K562 (cell line): ENCODE measurements around the gene A2ML1. TPM values are rescaled to one million over a fixed set of nuclear protein-coding genes. Genes with fewer than 3 reads are reported as not detected.

Experiments
- ATAC-seq: fragments of 200-7000 bp; cut with Tn5 transposase; 3 replicates; pipeline ENCODE4 v1.9.1; 2020; ENCODE audit warnings: moderate library complexity
- BruUV-seq: library from RNA; stranded (reverse); fragments of 400-500 nt; replicated peaks from 2 replicates; lab custom pipeline; 2021; lab: Mats Ljungman, UMichigan
- CTCF ChIA-PET: fragments of 300-600 bp; formaldehyde crosslinking; extraction: SDS; loops from one replicate; lab custom pipeline; 2021; ENCODE audit warnings: low intra/inter-chr PET ratio; lab: Yijun Ruan, JAX
- POLR2A ChIA-PET: fragments of 300-600, 350-650 bp; sonication (Branson Sonifier 250); formaldehyde crosslinking; extraction: SDS; loops from one replicate; lab custom pipeline; 2021; ENCODE audit warnings: antibody characterized with exemption, inconsistent platforms; lab: Yijun Ruan, JAX
- DNase-seq, 4 experiments: peaks; one replicate each; pipeline versions ENCODE4 v3.0.0 to v3.0.0-alpha.2; 2011 to 2018; ENCODE audit warnings: low spot score in 3 of 4, mixed read lengths in 3 of 4; ENCODE audit errors: extremely low read depth in 1 of 4
- FAIRE-seq: peaks from 2 replicates; lab custom pipeline; 2011; peaks lifted over from hg19 to GRCh38; lab: Jason Lieb, UNC
- H2AFZ ChIP-seq: 2 replicates; pipeline ENCODE4 v1.6.0; 2011; ENCODE audit warnings: low read depth, low read length, control low read depth, inconsistent platforms
- H3K27ac ChIP-seq: fragments of 200-600 bp; 3 replicates; pipeline ENCODE4 v1.8.0; 2011; ENCODE audit warnings: low read depth, mild to moderate bottlenecking, control low read depth, inconsistent platforms, low read length, moderate library complexity, mixed read lengths; ENCODE audit errors: extremely low read depth
- H3K27me3 ChIP-seq, 2 experiments: fragments of 300-600 bp in 1 of 2; 2 replicates in 1 of 2; 3 replicates in 1 of 2; pipeline versions ENCODE4 v1.6.0 to v1.8.0; 2011; ENCODE audit warnings: inconsistent platforms in 2 of 2, low read length in 2 of 2, mild to moderate bottlenecking in 1 of 2, mixed read lengths in 1 of 2, moderate library complexity in 1 of 2; ENCODE audit not compliant: control insufficient read depth in 2 of 2, insufficient read depth in 2 of 2
- H3K36me3 ChIP-seq: fragments of 300-600 bp; 3 replicates; pipeline ENCODE4 v1.8.0; 2011; ENCODE audit warnings: mild to moderate bottlenecking, low read length, inconsistent platforms; ENCODE audit not compliant: control insufficient read depth, insufficient read depth
- H3K4me1 ChIP-seq, 2 experiments: fragments of 200-600 bp in 1 of 2; replicated peaks in 1 of 2; 2 replicates in 1 of 2; 3 replicates in 1 of 2; pipeline versions ENCODE4 v1.5.1 to v1.8.0; 2011; ENCODE audit warnings: inconsistent platforms in 2 of 2, low read length in 2 of 2, mild to moderate bottlenecking in 1 of 2, mixed read lengths in 1 of 2, moderate library complexity in 1 of 2; ENCODE audit not compliant: control insufficient read depth in 2 of 2, insufficient read depth in 2 of 2
- H3K4me2 ChIP-seq: 2 replicates; pipeline ENCODE4 v1.6.1; 2011; ENCODE audit warnings: low read length, control low read depth, inconsistent platforms, mixed read lengths; ENCODE audit not compliant: insufficient read depth
- H3K4me3 ChIP-seq: fragments of 200-600 bp; sonication (generic), shearing (Covaris generic); 2 replicates; pipeline ENCODE4 v1.5.1; 2016; ENCODE audit warnings: control low read depth, inconsistent platforms
- H3K79me2 ChIP-seq: fragments of 200-600 bp; 3 replicates; pipeline ENCODE4 v1.8.0; 2011; ENCODE audit warnings: low read length, inconsistent platforms; ENCODE audit not compliant: control insufficient read depth, insufficient read depth
- H3K9ac ChIP-seq, 2 experiments: 2 replicates each; pipeline versions ENCODE4 v1.6.0 to v1.6.1; 2011; ENCODE audit warnings: low read depth in 2 of 2, low read length in 2 of 2, control low read depth in 1 of 2, inconsistent platforms in 1 of 2, mild to moderate bottlenecking in 1 of 2, mixed read lengths in 1 of 2; ENCODE audit not compliant: insufficient read depth in 1 of 2
- H3K9me1 ChIP-seq: one replicate; pipeline ENCODE4 v1.6.0; 2011; ENCODE audit warnings: inconsistent platforms, mild to moderate bottlenecking, low read length, moderate library complexity; ENCODE audit not compliant: control insufficient read depth, insufficient read depth
- H3K9me3 ChIP-seq: replicated peaks from 2 replicates; pipeline ENCODE4 v1.5.1; 2011; ENCODE audit warnings: low read depth, low read length, inconsistent platforms; ENCODE audit not compliant: control insufficient read depth, insufficient read depth
- H4K20me1 ChIP-seq: replicated peaks from 2 replicates; pipeline ENCODE4 v1.6.1; 2011; ENCODE audit warnings: low read length, inconsistent platforms, mixed read lengths; ENCODE audit not compliant: control insufficient read depth, insufficient read depth
- ARNT ChIP-seq, 2 experiments: fragments of 450-650 bp; IDR thresholded peaks; 2 replicates each; pipeline ENCODE4 v1.6.1; 2016; ENCODE audit warnings: mild to moderate bottlenecking in 1 of 2
- CBFA2T3 ChIP-seq: fragments of 450-650 bp; IDR thresholded peaks from 2 replicates; pipeline ENCODE4 v1.6.1; 2017
- DNMT1 ChIP-seq: fragments of 450-650 bp; IDR thresholded peaks from 2 replicates; pipeline ENCODE4 v1.6.1; 2016; ENCODE audit warnings: antibody characterized with exemption, mild to moderate bottlenecking
- EHMT2 ChIP-seq: fragments of 450-650 bp; IDR thresholded peaks from 2 replicates; pipeline ENCODE4 v1.6.1; 2018; ENCODE audit warnings: antibody characterized with exemption
- EP300 ChIP-seq: IDR thresholded peaks from 2 replicates; pipeline ENCODE4 v1.6.1; 2012; ENCODE audit warnings: low read length, improper control_type of control experiment
- FIP1L1 ChIP-seq: fragments of 200-400 bp; formaldehyde crosslinking; IDR thresholded peaks from 2 replicates; pipeline ENCODE4 v1.6.1; 2018; ENCODE audit warnings: mild to moderate bottlenecking, low read depth, low read length; ENCODE audit not compliant: poor library complexity, severe bottlenecking
- L3MBTL2 ChIP-seq: fragments of 450-650 bp; IDR thresholded peaks from 2 replicates; pipeline ENCODE4 v1.6.1; 2016; ENCODE audit warnings: mild to moderate bottlenecking, moderate library complexity
- LARP7 ChIP-seq: fragments of 450-650 bp; IDR thresholded peaks from 2 replicates; pipeline ENCODE4 v1.6.1; 2016
- NFIC ChIP-seq: fragments of 450-650 bp; IDR thresholded peaks from 2 replicates; pipeline ENCODE4 v1.6.1; 2017; ENCODE audit warnings: mild to moderate bottlenecking, inconsistent platforms
- ZBTB1 ChIP-seq: sonication (generic); formaldehyde crosslinking; IDR thresholded peaks from 2 replicates; pipeline ENCODE4 v1.8.1; 2023; ENCODE audit warnings: missing genetic modification reagents, low read depth, mild to moderate bottlenecking, borderline replicate concordance
- WGBS: fragments of 100-300 bp; shearing (Covaris generic); methylation state at CpG from one replicate; pipeline ENCODE4 v1.1.6; 2016; ENCODE audit warnings: low coverage, mixed read lengths; ENCODE audit not compliant: insufficient coverage; ENCODE audit errors: missing lambda C conversion rate; 5-methylcytosine and 5-hydroxymethylcytosine counted together
- in situ Hi-C: fragments of 300-500 bp; cut with MboI; formaldehyde crosslinking; loops from 4 replicates; pipeline ENCODE4 v1.15.0; 2018; ENCODE audit warnings: inconsistent platforms, mixed read lengths
- intact Hi-C: fragments of 100-400 bp; cut with micrococcal nuclease; formaldehyde crosslinking; loops from 2 replicates; pipeline ENCODE4 v1.14.2; 2022
- polyA plus RNA-seq, 8 experiments: library from polyadenylated mRNA; depleted of rRNA in 4 of 8; stranded (reverse) in 5 of 8; unstranded in 3 of 8; fragments of >200 nt; fragmentation: Nextera tagmentation in 2 of 8; fragmentation: Illumina TruSeq in 1 of 8; extraction: Ambion mirVana in 2 of 8; extraction: Trizol in 1 of 8; gene quantifications; 2 replicates each; pipeline versions ENCODE4 v1.2.1 to v1.2.3, GENCODE V29; 2011 to 2014; ENCODE audit warnings: inconsistent platforms in 1 of 8, missing spikeins in 1 of 8
- total RNA-seq, 7 experiments: library from RNA; depleted of rRNA in 6 of 7; stranded (reverse); fragments of >200 nt in 6 of 7; fragmentation: Illumina TruSeq in 2 of 7; extraction: Trizol in 2 of 7; gene quantifications; 2 replicates each; pipeline versions ENCODE4 v1.2.1 to v1.2.3, GENCODE V29; 2011 to 2021; ENCODE audit warnings: low replicate concordance in 1 of 7
- TF ChIP-seq, protein P1 (sequence below): fragments of 250-450 bp; sonication (Bioruptor Pico); IDR thresholded peaks from 2 replicates; pipeline ENCODE4 v1.4.0; 2020
- TF ChIP-seq, protein P2 (sequence below): IDR thresholded peaks from 2 replicates; pipeline ENCODE4 v1.6.1; 2016; ENCODE audit warnings: missing genetic modification characterization, missing compliant biosample characterization
- TF ChIP-seq, protein P3 (sequence below), 2 experiments: IDR thresholded peaks; 2 replicates each; pipeline ENCODE4 v1.6.1; 2011; ENCODE audit warnings: borderline replicate concordance in 1 of 2, control low read depth in 1 of 2, low read depth in 1 of 2, low read length in 1 of 2, mild to moderate bottlenecking in 1 of 2, mixed read lengths in 1 of 2, moderate library complexity in 1 of 2; ENCODE audit not compliant: insufficient read depth in 1 of 2, insufficient read length in 1 of 2, poor library complexity in 1 of 2, severe bottlenecking in 1 of 2; ENCODE audit errors: extremely low read depth in 1 of 2
- TF ChIP-seq, protein P4 (sequence below): fragments of 450-650 bp; IDR thresholded peaks from 2 replicates; pipeline ENCODE4 v1.6.1; 2017; ENCODE audit warnings: antibody characterized with exemption, mild to moderate bottlenecking

The A2ML1 gene
- total and polyA plus RNA-seq, 9 of the 15 experiments (the other 6 are each of a cell fraction or from before 2014, with no cell fraction given) = 0.04 to 0.47 (median 0.13) TPM

DNA sequence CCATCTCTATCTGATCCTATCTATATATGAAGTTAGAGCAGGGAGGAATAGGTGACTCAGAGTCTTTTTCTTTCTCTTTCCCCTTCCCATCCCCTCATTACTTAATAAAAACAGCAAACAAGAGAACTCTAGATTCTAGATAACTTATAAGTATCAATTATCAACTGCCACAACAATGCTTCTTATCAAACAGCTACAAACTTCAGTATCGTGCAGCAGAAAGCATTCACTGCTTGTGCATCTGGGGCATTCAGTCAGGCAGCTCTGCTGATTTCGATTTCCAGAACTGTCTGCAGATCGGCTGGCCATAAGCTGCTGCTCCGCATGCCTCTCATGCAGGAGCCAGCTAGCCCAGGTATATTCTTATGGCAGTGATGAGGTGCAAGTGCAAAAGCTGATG lies 19.4 kb downstream of the A2ML1 start (continued):
- TF ChIP-seq, protein P1, sequence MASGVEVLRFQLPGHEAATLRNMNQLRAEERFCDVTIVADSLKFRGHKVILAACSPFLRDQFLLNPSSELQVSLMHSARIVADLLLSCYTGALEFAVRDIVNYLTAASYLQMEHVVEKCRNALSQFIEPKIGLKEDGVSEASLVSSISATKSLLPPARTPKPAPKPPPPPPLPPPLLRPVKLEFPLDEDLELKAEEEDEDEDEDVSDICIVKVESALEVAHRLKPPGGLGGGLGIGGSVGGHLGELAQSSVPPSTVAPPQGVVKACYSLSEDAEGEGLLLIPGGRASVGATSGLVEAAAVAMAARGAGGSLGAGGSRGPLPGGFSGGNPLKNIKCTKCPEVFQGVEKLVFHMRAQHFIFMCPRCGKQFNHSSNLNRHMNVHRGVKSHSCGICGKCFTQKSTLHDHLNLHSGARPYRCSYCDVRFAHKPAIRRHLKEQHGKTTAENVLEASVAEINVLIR (CRISPR knock-in tag) = no peak
- TF ChIP-seq, protein P2, sequence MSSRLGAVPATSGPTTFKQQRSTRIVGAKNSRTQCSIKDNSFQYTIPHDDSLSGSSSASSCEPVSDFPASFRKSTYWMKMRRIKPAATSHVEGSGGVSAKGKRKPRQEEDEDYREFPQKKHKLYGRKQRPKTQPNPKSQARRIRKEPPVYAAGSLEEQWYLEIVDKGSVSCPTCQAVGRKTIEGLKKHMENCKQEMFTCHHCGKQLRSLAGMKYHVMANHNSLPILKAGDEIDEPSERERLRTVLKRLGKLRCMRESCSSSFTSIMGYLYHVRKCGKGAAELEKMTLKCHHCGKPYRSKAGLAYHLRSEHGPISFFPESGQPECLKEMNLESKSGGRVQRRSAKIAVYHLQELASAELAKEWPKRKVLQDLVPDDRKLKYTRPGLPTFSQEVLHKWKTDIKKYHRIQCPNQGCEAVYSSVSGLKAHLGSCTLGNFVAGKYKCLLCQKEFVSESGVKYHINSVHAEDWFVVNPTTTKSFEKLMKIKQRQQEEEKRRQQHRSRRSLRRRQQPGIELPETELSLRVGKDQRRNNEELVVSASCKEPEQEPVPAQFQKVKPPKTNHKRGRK (tag) = no peak
- TF ChIP-seq ZBTB1 = no peak
- TF ChIP-seq ARNT (IDR thresholded peaks at IDR 0.05) = no peak
- TF ChIP-seq CBFA2T3 = peak; percentile 62
- TF ChIP-seq EHMT2 = no peak
- no peak for TF ChIP-seq FIP1L1

GRCh38 chr12:8844665-8845064 lies 22.2 kb downstream of the A2ML1 start:
- DNase-seq (peak in 3 of 4 experiments; percentile 23 to 66 (median 34)), ATAC-seq (peak; percentile 60), FAIRE-seq (peak; percentile 78)
- in situ Hi-C loops = no loop called here
- ChIA-PET CTCF (no interaction called here), POLR2A (interaction anchor here (1.2 kb wide), 1 partner anchor 9 kb away, joined by 3 read pairs; no protein-coding TSS in a partner anchor)
- peak overlapping the region; percentile 89 for H2AFZ ChIP-seq
- no peaks in the 10 kb centered on the region for H3K36me3 ChIP-seq
- no peaks in the 10 kb centered on the region for H3K9me3 ChIP-seq
- H3K9ac ChIP-seq = peak overlapping the region in 1 of 2 experiments; percentile 87; a peak in 1 of 4 replicates
- no peak overlapping the region for H3K27ac ChIP-seq
- H3K27me3 ChIP-seq = no peaks in the 10 kb centered on the region
- H4K20me1 ChIP-seq = no peaks in the 10 kb centered on the region
- intact Hi-C loops = no loop called here
- H3K4me2 ChIP-seq = peak overlapping the region; percentile 39
- BruUV-seq = no TSS peak
- H3K9me1 ChIP-seq = no peaks in the 10 kb centered on the region
- peaks cover 14 to 21% of the 10 kb centered on the region in 2 experiments for H3K4me1 ChIP-seq
- no peak overlapping the region for H3K4me3 ChIP-seq
- 8% methylated on average over 8 of the region's 11 CpGs for WGBS
- no peaks in the 10 kb centered on the region for H3K79me2 ChIP-seq
- TF ChIP-seq LARP7 (no peak), EP300 (no peak), NFIC (peak; percentile 72), DNMT1 (no peak), L3MBTL2 (peak; percentile 76)
- TF ChIP-seq, protein P3, sequence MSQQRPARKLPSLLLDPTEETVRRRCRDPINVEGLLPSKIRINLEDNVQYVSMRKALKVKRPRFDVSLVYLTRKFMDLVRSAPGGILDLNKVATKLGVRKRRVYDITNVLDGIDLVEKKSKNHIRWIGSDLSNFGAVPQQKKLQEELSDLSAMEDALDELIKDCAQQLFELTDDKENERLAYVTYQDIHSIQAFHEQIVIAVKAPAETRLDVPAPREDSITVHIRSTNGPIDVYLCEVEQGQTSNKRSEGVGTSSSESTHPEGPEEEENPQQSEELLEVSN (IDR thresholded peaks at IDR 0.05; ENCODE audit: borderline replicate concordance in 1 of 2, extremely low read depth in 1 of 2, insufficient read depth in 1 of 2, insufficient read length in 1 of 2, low read depth in 1 of 2, low read length in 1 of 2, poor library complexity in 1 of 2, severe bottlenecking in 1 of 2) = peak in 1 of 2 experiments; percentile 13
- TF ChIP-seq, protein P4, sequence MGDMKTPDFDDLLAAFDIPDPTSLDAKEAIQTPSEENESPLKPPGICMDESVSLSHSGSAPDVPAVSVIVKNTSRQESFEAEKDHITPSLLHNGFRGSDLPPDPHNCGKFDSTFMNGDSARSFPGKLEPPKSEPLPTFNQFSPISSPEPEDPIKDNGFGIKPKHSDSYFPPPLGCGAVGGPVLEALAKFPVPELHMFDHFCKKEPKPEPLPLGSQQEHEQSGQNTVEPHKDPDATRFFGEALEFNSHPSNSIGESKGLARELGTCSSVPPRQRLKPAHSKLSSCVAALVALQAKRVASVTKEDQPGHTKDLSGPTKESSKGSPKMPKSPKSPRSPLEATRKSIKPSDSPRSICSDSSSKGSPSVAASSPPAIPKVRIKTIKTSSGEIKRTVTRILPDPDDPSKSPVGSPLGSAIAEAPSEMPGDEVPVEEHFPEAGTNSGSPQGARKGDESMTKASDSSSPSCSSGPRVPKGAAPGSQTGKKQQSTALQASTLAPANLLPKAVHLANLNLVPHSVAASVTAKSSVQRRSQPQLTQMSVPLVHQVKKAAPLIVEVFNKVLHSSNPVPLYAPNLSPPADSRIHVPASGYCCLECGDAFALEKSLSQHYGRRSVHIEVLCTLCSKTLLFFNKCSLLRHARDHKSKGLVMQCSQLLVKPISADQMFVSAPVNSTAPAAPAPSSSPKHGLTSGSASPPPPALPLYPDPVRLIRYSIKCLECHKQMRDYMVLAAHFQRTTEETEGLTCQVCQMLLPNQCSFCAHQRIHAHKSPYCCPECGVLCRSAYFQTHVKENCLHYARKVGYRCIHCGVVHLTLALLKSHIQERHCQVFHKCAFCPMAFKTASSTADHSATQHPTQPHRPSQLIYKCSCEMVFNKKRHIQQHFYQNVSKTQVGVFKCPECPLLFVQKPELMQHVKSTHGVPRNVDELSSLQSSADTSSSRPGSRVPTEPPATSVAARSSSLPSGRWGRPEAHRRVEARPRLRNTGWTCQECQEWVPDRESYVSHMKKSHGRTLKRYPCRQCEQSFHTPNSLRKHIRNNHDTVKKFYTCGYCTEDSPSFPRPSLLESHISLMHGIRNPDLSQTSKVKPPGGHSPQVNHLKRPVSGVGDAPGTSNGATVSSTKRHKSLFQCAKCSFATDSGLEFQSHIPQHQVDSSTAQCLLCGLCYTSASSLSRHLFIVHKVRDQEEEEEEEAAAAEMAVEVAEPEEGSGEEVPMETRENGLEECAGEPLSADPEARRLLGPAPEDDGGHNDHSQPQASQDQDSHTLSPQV = no peak
